GM19025 (cell line): ENCODE measurements around the gene ZBTB39.

ENCODE experiments used
- ATAC-seq: cut with Tn5 transposase; IDR thresholded peaks from one replicate; pipeline ENCODE4 v1.9.1; 2021; ENCODE audit warnings: mild to moderate bottlenecking, low read depth, moderate library complexity; ENCODE audit not compliant: unreplicated experiment

ZBTB39 gene

DNA sequence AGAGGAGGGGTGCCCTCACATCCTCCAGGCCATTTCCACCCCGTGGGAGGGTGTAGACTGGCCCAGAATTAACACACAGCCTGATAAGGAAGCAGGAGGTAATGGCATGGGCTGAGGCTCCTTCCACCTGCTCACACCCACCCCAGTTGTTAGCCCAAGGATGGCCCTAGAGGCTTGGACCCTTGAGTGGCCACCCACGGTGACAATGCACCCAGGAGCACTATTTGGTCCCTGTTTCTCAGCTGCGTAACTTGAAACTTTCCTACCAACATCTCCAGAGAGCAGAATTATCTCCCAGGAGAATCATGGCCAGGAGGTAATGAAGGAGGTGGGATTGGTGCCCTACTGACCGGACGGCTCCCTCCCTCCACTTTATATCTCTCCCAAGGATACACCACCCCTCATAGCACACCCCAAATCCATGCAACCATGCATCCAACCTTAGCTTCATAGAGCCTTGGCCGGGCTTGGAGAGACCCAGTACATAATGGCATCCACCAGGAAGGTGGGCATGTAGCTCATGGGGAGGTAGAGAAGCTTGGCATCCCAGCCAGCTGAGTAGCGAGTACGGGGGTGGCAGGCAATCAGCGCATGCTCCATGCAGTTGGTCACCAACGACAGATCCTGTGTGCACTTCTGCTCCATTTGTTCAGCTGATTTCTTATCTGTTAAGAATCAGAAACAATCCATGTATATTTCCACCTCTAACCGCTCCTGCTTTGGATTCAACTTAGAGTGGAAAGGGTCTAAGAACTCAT, 54.6 kb downstream of the ZBTB39 start:
- no peak for ATAC-seq

DNA sequence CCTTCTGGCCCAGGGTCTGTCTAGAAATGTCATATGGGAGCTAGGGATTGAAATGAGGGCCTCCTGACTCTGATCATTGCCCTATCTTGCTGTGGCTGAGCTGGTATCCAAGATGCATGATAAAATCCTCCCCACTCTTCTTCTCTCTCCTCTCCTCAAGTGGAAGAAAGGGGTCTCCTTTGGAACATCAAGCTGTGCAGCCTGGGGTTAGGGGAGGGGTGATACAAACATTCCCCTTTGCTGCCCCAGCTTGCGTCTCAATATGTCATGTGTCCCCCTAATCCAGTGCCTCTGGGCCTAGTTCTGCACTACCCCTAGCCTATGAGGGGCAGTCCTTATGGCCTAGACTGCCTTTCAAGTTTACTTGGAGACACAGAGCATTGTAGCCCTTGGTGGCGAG, 57.5 kb downstream of the ZBTB39 start:
- no peak for ATAC-seq
